ENCODE measurements around the gene TUBA4B.

GRCh38 chr2:219214141-219214540 lies 38.9 kb upstream of the TUBA4B start:
- TF ChIP-seq CTCF (IDR thresholded peaks at IDR 0.05) (no peak), POLR2AphosphoS5 (IDR thresholded peaks at IDR 0.05; ENCODE audit: low read depth, low read length) (no peak)

Data from Panc1 (cell line).